Fibroblast of skin of scalp (primary cell): ENCODE measurements around the gene ARL6IP5.

Experiments
- DNase-seq: peaks from one replicate; pipeline ENCODE4 v3.0.0-alpha.2; 2013

The ARL6IP5 gene

DNA sequence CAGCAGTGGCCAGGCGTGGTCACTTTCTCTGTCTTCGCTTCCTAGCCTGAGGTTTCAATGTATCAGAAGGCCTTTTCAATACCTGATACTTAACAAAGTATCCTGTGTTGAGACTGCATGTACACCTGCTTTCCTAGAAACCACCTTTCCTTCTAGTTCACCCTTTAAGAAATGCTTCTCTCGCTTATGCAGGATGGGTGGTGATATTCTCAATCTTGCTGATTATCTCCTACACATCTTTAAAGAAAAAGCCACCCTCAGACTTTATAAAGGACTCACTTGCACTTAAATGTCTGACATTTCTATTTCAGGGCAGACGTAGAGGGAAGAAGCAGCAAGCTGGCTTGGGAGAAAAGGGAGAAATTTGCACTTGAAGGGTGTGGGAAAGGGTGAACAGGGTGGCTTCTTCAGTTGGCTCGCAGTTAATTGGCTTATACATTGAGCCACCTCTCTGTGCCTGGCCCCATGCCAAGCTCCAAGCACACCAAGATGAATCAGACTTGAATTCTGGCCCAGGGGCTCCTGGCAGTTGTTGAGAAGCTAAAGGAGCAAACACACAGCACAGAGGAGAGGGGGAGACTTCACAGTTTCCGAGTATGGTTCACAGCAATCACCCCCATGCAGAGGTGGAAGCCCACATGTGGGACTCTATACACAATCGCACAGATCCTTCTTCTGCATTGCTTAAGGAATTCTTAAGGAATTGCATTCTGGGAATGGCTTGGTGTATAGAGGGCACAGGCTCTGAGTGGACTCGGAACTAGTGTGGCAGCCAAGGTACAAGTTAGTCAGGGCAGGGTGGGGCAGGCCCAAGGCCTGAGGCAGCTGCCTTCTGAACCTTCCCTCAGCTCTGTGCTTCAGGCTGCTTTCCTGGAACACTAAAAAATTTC is 1.3 kb downstream of the ARL6IP5 start:
- DNase-seq: peak; percentile 90

DNA sequence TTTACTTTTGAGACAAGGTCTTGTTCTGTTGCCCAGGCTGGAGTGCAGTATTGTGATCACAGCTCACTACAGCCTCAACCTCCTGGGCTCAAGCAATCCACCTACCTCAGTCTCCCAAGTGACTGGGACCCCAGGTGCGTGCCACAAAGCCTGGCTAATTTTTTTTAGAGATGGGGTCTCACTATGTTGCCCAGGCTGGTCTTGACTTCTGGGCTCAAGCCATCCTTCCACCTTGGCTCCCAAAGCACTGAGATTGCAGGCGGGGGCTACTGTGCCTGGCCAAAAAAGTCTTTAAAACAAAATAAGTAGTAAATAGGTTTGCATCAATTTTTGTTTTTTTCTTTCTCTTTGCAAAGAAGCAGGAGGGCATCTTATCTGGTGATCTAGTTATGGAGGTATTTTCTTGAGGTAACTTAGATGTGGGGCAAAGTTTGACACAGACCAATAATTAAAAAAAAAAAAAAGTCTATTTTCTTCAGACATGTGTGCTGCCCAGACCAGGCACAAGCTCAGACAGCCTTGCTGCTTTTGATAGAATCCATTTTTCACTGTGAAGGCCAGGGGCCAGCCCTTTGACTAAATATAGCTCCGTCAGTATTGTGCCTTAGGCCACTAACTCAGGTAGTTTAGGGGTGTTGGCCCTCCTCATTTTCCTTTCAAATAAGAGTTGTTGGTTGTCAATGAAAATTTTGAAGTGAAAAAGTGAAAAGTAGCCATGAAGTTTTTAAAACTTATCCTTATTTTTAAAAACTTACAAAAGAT is 2.5 kb downstream of the ARL6IP5 start:
- DNase-seq: no peak

DNA sequence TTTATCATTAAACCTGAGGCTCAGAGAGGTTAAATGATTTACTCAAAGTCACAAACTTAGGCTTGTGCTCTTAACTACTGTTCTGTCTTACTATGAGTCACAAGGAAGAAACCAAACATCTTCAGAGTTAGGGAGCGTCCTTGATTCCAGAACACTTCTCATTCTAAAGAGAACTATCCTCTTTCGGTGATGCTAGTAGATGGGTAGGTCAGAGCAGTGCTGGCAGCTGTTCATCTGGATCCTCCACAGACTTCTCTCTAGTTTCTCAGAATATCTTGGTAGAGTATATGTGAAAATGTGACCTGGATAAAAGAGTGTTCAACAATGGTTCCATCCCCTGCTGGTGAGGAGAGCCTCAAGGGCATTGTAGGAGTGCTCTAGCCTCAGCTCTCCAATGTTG is 3.3 kb downstream of the ARL6IP5 start:
- no peak for DNase-seq

DNA sequence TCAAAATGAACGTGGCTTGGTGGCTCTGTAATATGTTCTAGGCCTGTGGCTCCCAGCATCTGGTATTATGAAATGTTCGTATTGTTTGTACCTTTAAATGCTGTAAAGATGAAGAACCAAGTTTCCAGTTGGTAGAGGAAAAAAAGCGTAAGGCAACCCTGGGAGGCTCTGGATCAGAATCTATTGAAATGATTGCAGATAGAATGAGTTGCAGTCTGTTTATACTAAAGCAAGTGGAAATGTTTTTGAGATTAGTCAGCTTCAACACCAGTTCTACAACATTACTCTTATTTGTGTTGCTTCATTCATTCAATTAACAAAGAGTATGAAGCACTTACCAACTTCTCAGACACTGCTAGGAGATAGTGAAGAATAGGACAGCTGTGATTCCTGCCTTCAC is 5.3 kb downstream of the ARL6IP5 start:
- DNase-seq: peak; percentile 61

DNA sequence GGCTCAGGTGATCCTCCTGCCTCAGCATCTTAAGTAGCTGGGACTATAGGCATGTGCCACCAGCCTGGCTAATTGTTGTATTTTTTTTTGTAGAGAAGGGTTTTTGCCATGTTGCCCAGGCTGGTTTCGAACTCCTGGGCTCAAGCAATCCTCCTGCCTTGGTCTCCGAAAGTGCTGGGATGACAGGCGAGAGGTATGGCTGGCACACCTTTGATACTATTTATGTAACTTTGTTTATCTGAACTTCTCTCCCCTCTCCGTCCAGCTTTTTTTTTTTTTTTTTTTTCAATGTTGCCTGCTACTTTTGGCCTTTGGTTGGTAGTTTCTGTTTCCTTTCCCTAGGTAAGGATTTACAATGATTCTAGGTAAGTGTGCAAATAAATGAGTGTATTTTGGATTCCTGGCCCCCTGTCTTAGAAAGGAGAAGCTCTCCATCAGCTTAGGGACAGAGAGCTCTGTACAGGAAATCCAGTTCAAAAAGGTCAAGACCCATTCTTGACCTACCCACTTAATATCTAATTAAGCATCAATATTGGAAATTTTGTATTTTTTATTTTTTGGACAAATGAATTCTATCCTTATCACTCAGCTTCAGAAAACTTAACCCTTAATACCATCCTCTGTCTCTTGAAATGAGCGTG is 6.8 kb downstream of the ARL6IP5 start:
- no peak for DNase-seq

DNA sequence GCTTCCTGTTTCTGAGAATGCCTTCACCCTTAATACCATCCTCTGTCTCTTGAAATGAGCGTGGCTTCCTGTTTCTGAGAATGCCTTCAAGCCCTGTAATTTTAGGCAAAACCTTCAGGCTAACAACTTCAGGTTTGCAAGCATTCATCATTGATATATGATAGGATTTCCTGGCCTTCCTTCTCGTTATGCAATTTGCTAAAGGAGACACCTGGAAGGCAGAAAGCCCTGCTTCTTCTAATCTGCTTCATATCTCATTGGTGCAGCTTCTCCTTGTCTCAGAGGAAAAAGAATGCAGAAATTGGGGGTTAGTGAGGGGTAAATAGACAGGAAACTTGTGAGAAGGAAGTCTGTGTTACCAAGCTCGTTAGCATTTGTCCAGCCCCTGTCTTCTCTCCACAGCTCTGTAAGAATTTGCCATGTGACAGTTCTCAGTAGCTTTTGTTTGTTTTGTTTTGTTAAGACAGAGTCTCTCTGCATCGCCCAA is 7.3 kb downstream of the ARL6IP5 start:
- no peak for DNase-seq

DNA sequence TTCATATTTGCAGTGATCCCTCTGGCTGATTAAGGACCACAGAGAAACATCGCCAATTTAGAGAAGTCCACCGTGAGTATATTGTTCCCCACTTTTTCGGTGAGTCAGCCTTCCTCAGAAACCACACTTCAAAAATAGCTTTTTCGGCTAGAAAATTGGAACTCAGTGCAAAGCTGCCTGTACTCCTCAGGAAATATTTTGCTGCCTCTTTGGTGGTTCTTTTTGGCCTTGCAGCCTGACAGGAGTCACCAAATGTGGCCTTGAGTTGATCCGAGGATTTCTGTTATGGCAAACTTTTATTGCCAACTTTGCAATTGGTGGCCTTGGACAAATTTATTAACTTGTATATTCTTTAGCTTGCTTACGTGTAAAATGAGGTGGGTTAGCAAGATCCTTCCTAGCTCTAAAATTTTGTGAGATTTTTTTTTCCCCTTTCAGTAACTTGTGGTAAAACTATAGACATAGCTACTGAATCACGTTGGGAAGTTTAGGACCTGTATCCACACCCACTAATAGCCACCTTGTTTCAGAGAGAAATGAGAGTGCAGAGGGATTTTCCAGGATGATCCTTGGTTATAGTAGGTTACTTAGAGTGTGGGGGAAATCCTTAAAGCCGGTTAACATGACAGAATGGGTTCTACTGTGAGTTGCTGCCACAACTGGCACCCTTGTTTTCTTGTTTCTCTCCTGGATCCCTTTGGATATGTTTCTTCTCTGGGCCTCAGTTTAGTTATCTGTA is 9.9 kb downstream of the ARL6IP5 start:
- peak; percentile 48 for DNase-seq

DNA sequence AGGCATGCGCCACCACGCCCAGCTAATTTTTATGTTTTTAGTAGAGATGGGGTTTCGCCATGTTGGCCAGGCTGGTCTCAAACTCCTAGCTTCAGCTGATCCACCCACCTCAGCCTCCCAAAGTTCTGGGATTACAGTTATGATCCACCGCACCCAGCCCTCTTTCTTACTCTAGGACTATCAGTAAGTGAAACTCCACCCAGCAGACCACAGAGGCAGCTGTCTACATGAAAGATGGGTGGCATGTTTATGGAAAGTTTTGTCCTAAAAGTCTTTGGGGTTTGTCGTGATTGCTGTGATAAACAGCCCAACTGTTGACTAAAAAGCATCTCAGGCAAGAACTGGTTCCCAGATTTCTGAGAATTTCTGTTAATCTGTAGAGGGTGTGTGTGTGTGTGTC is 10.9 kb downstream of the ARL6IP5 start:
- DNase-seq: no peak

DNA sequence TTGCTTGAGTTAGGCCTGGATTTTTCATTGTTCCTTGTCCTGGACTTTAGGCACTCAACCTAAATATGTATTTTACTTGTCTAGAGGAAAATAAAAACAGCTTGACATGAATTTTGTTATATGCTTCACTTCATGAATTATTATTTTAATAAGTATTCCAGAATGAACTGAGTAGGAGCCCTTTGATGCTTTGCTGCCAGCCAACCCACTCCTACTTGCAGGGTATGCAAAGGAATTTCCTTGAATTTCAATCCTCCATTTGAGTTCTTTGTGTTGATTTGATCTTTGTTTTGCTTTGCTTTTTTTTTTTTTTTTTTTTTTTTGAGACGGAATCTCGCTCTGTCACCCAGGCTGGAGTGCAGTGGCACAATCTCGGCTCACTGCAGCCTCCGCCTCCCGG is 11.6 kb downstream of the ARL6IP5 start:
- no peak for DNase-seq

DNA sequence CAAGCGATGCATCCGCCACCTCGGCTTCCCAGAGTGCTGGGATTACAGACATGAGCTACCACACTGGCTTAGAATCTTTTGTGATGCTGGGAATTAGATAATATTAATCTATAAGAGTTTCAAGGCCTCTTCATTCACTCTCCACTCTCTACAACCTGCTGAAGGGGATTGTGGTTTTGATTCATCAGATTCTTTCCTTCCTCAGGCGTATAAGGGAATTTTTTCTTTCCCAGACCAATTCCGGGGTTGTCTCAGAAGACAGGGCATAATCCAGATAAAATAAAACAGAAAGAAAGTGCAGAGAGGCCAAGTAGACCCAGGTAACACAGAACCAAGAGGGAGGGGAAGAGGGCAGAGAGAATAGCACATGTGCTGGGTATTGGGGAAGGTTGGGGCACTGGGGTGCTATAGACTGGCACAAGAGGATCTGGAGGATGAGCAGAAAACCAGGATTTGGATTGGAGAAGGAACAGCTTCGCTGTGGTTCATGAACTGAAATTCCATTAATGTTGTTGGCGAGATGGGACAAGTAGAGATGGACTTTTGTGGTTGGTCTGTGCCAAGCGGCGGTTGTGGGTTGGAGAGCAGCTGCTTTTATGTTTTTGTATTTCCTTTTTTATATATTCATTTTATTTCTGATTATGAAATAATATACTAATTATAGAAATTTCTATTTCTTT is 12.8 kb downstream of the ARL6IP5 start:
- no peak for DNase-seq

DNA sequence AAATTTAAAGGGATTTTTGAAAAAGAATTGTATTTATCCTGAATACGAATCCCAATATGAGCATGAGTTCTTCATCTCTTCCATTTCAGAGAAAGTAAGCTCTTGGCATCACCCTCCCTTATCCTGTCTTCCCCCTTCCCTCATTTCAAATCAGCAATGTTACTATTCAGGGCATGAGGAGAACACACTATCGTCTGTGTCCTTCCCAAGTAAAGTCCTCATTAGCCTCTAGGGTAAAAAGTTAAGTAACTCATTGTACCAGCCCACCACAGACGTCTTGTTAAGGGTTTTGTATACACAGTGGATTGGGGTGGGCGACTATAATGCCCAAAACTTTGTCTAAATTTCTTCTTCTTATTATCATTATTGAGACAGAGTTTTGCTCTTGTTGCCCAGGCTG is 14.8 kb downstream of the ARL6IP5 start:
- DNase-seq: no peak

DNA sequence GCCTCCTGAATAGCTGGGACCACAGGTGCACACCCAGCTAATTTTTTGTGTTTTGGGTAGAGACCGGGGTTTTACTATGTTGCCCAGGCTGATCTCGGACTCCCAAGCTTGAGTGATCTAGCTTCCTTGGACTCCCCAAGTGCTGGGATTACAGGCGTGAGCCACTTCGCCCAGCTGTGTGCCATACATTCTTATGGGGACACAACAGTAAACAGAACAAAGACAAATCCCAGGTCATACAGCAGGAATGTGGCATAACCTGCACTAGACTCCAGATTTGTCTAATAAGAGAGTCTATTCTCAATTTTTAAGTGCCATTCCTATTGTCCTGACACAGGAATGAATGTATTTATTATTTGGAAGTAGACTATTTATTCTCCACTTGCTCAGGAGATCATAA is 17.6 kb downstream of the ARL6IP5 start:
- no peak for DNase-seq

DNA sequence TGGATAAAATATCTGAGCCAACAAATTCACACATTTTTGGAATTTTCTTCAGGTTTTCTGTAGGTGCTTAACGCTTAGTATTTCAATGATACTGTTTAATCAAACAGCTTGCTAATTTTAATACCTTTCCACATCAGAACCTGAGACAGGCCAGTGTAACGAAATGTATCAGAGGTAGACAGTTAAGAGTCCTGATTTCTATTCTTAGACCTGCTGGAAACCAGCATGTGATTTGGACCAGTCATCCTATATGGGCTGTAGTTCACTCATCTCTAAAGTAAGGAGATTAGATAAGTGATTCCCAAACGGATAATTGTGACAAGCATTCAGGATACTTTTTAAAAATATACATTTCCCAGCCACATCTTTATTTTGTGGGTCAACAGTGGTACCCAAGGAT is 18.4 kb downstream of the ARL6IP5 start:
- no peak for DNase-seq

DNA sequence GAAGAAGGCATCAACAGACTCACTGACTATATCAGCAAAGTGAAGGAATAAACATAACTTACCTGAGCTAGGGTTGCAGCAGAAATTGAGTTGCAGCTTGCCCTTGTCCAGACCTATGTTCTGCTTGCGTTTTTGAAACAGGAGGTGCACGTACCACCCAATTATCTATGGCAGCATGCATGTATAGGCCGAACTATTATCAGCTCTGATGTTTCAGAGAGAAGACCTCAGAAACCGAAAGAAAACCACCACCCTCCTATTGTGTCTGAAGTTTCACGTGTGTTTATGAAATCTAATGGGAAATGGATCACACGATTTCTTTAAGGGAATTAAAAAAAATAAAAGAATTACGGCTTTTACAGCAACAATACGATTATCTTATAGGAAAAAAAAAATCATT is 19.8 kb downstream of the ARL6IP5 start:
- DNase-seq: no peak

DNA sequence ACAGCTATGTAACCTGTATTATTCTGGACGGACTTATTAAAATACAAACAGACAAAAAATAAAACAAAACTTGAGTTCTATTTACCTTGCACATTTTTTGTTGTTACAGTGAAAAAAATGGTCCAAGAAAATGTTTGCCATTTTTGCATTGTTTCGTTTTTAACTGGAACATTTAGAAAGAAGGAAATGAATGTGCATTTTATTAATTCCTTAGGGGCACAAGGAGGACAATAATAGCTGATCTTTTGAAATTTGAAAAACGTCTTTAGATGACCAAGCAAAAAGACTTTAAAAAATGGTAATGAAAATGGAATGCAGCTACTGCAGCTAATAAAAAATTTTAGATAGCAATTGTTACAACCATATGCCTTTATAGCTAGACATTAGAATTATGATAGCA is 20.6 kb downstream of the ARL6IP5 start:
- DNase-seq: peak; percentile 24

DNA sequence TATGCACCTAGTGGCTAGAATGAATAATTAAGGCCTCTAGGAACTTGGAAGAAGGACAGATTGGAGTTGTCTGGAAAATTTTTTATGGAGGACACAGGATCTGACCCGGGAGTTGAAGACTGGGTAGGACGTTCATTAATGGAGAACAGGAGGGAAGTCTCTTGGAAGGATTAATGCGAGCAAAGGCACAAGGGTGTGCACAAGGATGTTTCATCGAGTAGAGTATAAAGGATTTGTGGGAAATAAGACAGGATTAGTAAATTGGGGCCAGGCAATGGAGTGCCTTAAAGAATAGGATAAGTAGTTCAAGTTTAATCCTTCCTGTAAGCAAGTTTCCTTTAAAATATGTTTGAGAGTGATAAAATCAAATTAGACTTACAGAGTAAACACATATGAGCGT is 23.1 kb downstream of the ARL6IP5 start:
- no peak for DNase-seq

DNA sequence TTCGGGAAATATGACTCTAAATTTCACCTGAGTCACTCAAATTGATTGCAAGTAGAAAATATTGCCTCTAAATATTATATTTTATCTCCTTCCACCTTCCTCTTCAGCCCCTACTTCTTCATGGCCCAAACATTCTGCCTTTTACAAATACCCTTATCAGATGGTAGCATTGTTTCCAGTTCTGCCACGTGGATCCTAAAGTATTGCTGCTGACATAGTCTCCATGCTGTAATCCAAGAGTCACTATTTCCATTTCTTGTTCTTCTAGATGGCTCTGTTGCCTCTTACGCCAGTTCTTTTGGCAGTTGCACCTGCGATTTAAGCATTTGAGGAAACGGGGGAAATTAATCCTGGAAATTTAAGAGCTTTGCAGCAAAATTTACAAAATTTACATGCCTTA is 24.1 kb downstream of the ARL6IP5 start:
- no peak for DNase-seq

DNA sequence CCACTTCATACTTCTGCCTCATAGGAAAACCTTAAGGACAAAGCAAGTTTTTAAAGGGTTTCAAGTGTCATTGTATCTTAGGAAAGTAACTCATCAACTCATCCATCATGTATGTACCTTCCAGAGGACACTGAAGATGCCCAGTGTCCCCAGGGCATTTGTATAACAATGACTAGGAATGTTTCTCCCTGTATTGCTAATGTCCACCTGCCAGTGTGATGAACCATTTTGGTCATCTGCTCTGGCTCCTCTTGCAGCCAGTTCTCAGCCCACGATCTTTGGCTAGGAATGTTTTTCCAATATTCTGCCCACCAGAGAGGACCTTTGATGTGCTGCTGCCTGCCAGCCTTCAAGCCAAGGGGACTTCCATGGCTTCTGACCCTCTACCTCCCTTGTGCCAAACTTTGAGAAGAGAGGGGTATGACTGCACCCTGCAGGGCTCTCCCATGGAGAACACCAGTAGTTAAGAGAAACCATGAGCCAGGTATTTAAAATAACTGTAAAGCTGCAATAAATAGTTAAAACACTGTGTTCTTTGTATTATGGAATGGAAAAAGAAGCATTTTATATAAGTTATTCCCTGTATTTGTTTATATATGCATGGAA is 26.3 kb downstream of the ARL6IP5 start:
- no peak for DNase-seq

DNA sequence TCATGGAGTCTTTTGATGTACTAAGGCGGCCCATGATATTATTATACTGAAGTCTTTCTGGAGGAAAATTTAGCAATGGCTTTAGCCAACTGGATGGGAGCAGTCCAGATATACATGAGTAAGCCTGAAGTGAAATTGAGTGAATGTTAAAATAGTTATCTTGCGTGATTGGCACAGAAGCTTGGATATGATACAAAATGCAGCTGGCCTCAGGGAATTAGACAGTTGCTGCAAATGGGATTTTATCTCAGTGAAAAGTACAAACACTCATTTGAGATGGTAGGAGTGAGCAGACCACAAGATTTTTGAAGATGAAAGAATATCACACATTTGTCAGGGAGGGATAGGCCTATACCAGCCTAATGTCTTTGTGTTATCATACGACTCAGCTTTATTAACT is 28.8 kb downstream of the ARL6IP5 start:
- no peak for DNase-seq

DNA sequence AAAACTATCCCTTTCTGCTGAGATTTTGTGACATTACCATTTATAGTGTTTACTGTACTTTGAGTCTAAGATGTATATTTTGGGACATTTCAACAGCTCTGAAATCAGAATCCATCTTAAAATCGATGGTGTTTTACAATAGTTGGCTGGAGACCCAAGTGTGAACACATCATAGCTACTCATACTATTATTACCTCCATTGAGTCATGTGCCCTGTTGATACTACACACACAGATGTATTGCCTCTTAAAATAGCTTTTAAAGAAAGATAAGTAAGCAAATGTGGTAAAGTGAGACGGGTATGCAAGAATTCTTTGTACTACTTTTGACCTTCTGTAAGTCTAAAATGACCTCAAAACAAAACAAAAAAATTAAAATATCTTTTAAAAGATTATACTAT is 31.0 kb downstream of the ARL6IP5 start:
- DNase-seq: no peak

DNA sequence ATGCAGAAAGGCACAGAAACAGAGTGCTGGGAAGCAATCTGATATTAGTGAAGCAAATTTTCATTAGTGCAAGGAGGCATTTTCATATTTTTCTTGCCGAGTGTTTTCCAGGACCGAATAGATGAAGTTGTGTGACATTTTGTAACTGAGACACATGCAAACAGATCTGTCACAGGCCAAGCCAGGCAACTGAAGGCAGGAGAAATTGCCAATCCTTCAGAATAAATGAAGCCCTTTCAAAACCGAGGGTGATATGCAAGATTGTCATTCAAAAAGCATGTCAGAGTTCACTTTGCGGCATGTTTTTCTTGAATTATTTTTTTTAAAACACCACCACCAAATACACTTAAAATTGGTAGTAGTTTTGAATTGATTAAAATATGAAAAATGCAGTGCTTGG is 31.4 kb downstream of the ARL6IP5 start:
- no peak for DNase-seq

DNA sequence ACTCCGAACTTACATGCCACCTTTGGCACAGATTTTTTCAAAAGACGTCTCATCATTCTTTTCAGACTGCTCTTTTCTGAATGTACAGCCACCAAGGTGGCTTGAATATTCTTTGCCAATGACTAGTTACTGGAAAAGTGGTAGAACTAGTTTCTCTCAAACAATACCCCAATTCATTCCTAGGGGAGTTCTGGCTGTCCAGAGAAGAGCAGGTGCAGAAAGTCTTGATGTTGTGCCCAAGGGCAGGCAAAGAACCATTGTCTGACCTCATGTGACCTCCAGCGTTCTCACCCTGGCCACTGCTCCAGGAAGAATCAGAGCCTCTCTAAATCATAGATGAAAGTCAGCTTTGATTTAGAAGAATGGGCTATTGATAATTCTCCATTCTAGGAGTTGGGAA is 32.2 kb downstream of the ARL6IP5 start:
- DNase-seq: no peak
